Measurements from ENCODE around the gene UBE2F.

UBE2F gene

GRCh38 chr2:237927986-237928385 lies 38.8 kb upstream of the UBE2F start:
- no peak for DNase-seq (ENCODE audit: low read depth in 1 of 2, low spot score in 1 of 2)
- Histone ChIP-seq H3K4me3 (replicated peaks; ENCODE audit: insufficient read depth, low read length) (no peak overlapping the region), H3K27ac (replicated peaks) (no peak overlapping the region), H3K27me3 (ENCODE audit: insufficient read depth, poor library complexity, severe bottlenecking) (no peaks in the 10 kb centered on the region)
- no peak for TF ChIP-seq SPI1 (IDR thresholded peaks at IDR 0.05; ENCODE audit: borderline replicate concordance, low read depth)
- TF ChIP-seq GABPA (IDR thresholded peaks at IDR 0.05; ENCODE audit: low read depth), result no peak
- TF ChIP-seq, protein P1, sequence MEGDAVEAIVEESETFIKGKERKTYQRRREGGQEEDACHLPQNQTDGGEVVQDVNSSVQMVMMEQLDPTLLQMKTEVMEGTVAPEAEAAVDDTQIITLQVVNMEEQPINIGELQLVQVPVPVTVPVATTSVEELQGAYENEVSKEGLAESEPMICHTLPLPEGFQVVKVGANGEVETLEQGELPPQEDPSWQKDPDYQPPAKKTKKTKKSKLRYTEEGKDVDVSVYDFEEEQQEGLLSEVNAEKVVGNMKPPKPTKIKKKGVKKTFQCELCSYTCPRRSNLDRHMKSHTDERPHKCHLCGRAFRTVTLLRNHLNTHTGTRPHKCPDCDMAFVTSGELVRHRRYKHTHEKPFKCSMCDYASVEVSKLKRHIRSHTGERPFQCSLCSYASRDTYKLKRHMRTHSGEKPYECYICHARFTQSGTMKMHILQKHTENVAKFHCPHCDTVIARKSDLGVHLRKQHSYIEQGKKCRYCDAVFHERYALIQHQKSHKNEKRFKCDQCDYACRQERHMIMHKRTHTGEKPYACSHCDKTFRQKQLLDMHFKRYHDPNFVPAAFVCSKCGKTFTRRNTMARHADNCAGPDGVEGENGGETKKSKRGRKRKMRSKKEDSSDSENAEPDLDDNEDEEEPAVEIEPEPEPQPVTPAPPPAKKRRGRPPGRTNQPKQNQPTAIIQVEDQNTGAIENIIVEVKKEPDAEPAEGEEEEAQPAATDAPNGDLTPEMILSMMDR (IDR thresholded peaks at IDR 0.05; ENCODE audit: insufficient read depth, low read length), result no peak

- TF ChIP-seq GABPA (IDR thresholded peaks at IDR 0.05; ENCODE audit: low read depth) (no peak), REST (IDR thresholded peaks at IDR 0.05; ENCODE audit: insufficient replicate concordance, low read depth) (no peak), SPI1 (IDR thresholded peaks at IDR 0.05; ENCODE audit: borderline replicate concordance, low read depth) (no peak), POLR2AphosphoS5 (IDR thresholded peaks at IDR 0.05; ENCODE audit: low read depth) (no peak)
- TF ChIP-seq, protein P1 (IDR thresholded peaks at IDR 0.05; ENCODE audit: insufficient read depth, low read length), result no peak
- no peaks in the 10 kb centered on the region for H3K27me3 ChIP-seq (ENCODE audit: insufficient read depth, poor library complexity, severe bottlenecking)
- no peak overlapping the region for H3K27ac ChIP-seq (replicated peaks)
- no peak for DNase-seq (ENCODE audit: low read depth in 1 of 2, low spot score in 1 of 2)
- H3K4me3 ChIP-seq (replicated peaks; ENCODE audit: insufficient read depth, low read length), result no peak overlapping the region
Observed at GRCh38 chr2:237929979-237930378, 36.8 kb upstream of the UBE2F start.

DNA sequence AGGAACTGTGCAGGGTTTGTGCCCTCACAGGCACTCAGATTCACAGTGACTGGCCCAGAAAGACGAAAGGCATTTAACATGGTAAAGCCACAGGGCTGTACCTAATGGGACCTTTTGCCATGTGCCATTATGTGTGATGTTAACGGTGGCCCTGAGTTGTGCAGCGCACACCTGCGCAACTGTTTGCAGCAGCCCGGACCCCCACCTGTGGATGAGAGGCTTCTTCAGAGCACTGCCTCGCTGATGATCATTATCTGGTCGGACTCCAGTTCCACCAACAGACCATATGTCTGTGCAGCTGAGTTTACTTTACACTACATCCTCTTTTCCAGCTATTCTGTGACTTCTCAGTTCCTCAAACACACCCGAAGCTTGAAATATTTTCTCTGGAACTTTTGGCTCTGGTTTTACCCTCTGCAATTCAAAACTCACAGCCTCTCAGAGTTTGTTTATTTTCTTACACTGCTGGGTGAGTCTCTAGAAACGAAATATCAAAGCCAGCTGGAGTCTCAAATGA lies 35.6 kb upstream of the UBE2F start:
- peak in 1 of 2 experiments; percentile 33 for DNase-seq (ENCODE audit: low read depth in 1 of 2, low spot score in 1 of 2)
- Histone ChIP-seq H3K4me3 (replicated peaks; ENCODE audit: insufficient read depth, low read length) (no peak overlapping the region), H3K27me3 (ENCODE audit: insufficient read depth, poor library complexity, severe bottlenecking) (no peaks in the 10 kb centered on the region), H3K27ac (replicated peaks) (no peak overlapping the region)
- TF ChIP-seq POLR2AphosphoS5 (IDR thresholded peaks at IDR 0.05; ENCODE audit: low read depth) (no peak), SPI1 (IDR thresholded peaks at IDR 0.05; ENCODE audit: borderline replicate concordance, low read depth) (peak; percentile 85)

DNA sequence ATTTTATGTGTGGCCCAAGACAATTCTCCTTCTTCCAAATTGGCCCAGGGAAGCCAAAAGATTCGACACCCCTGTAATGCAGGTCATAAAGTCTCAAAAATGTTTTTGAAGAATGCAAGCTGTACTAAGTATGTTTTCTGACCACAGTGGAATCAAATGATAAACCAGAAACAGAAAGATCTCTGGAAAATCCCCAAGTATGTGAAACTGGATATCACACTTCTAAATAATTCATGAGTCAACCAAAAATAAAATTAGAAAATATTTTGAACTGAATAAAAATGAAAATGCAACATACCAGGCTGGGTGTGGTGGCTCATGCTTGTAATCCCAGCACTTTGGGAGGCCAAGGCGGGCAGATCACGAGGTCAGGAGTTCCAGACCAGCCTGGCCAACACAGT lies 34.1 kb upstream of the UBE2F start:
- Histone ChIP-seq H3K4me3 (replicated peaks; ENCODE audit: insufficient read depth, low read length) (no peak overlapping the region), H3K27ac (replicated peaks) (no peak overlapping the region), H3K27me3 (ENCODE audit: insufficient read depth, poor library complexity, severe bottlenecking) (no peaks in the 10 kb centered on the region)
- DNase-seq (ENCODE audit: low read depth in 1 of 2, low spot score in 1 of 2), result no peak
- TF ChIP-seq POLR2AphosphoS5 (IDR thresholded peaks at IDR 0.05; ENCODE audit: low read depth) (no peak), REST (IDR thresholded peaks at IDR 0.05; ENCODE audit: insufficient replicate concordance, low read depth) (no peak), GABPA (IDR thresholded peaks at IDR 0.05; ENCODE audit: low read depth) (no peak), SPI1 (IDR thresholded peaks at IDR 0.05; ENCODE audit: borderline replicate concordance, low read depth) (no peak)
- TF ChIP-seq, protein P1 (IDR thresholded peaks at IDR 0.05; ENCODE audit: insufficient read depth, low read length), result no peak

Measured in HL-60 (cell line).